Spleen (tissue), 11 donors: Measurements from ENCODE around the gene TCF7. TPM values are rescaled to one million over a fixed set of nuclear protein-coding genes. Genes with fewer than 3 reads are reported as not detected.

Source experiments
- DNase-seq: peaks from one replicate; pipeline ENCODE4 v3.0.0-alpha.2; 2020
- H3K27ac ChIP-seq, 8 donors: fragments of 200-600 bp; sonication (generic) in 7 of 8; 1 replicate in 4 of 8; 2 replicates in 4 of 8; pipeline versions ENCODE4 v1.5.0 to v1.8.0; 2016 to 2021; ENCODE audit warnings: inconsistent platforms in 4 of 8, mild to moderate bottlenecking in 4 of 8, moderate library complexity in 1 of 8
- H3K27me3 ChIP-seq, 7 donors: fragments of 200-600 bp; sonication (generic) in 6 of 7; replicated peaks in 1 of 7; 1 replicate in 4 of 7; 2 replicates in 3 of 7; pipeline versions ENCODE4 v1.5.0 to v1.8.0; 2016 to 2021; ENCODE audit warnings: inconsistent platforms in 3 of 7, mild to moderate bottlenecking in 1 of 7
- H3K36me3 ChIP-seq, 6 donors: fragments of 200-600 bp; sonication (generic) in 5 of 6; 1 replicate in 4 of 6; 2 replicates in 2 of 6; pipeline versions ENCODE4 v1.5.0 to v1.8.0; 2016 to 2021; ENCODE audit warnings: inconsistent platforms in 2 of 6
- H3K4me1 ChIP-seq, 6 donors: fragments of 200-600 bp; sonication (generic) in 5 of 6; 1 replicate in 3 of 6; 2 replicates in 3 of 6; pipeline versions ENCODE4 v1.5.0 to v1.8.0; 2016 to 2021; ENCODE audit warnings: inconsistent platforms in 3 of 6
- H3K4me3 ChIP-seq, 8 donors: fragments of 200-600 bp; sonication (generic) in 7 of 8; 1 replicate in 4 of 8; 2 replicates in 4 of 8; pipeline versions ENCODE4 v1.5.0 to v1.8.0; 2016 to 2021; ENCODE audit warnings: inconsistent platforms in 4 of 8, mild to moderate bottlenecking in 4 of 8, moderate library complexity in 2 of 8
- H3K9me3 ChIP-seq, 8 donors: fragments of 200-600 bp; sonication (generic) in 7 of 8; 1 replicate in 4 of 8; 2 replicates in 4 of 8; pipeline versions ENCODE4 v1.5.0 to v1.8.0; 2016 to 2021; ENCODE audit warnings: inconsistent platforms in 4 of 8
- POLR2A ChIP-seq, 3 donors: fragments of 450-650 bp; IDR thresholded peaks; one replicate each; pipeline ENCODE4 v1.5.1; 2017; ENCODE audit warnings: antibody characterized with exemption in 3 of 3, mild to moderate bottlenecking in 1 of 3
- POLR2AphosphoS5 ChIP-seq, 3 donors: sonication (generic); formaldehyde crosslinking; IDR thresholded peaks; one replicate each; pipeline ENCODE4 v1.5.1; 2017; ENCODE audit warnings: antibody characterized with exemption in 3 of 3
- WGBS, 5 donors: extraction: QIAGEN DNeasy Blood & Tissue Kit in 3 of 5; methylation state at CpG; one replicate each; pipeline versions ENCODE4 v1.1.5 to v1.1.7; 2013 to 2018; 5-methylcytosine and 5-hydroxymethylcytosine counted together
- intact Hi-C: fragments of 100-400 bp; cut with DNase I; formaldehyde crosslinking; loops from one replicate; pipeline ENCODE4 v1.15.0; 2023; ENCODE audit warnings: low total_unique reads
- polyA plus RNA-seq, 3 donors: library from polyadenylated mRNA; stranded (reverse); fragments of 200-250 nt; gene quantifications; one replicate each; pipeline ENCODE4 v1.2.1, GENCODE V29; 2013
- total RNA-seq, 7 donors: library from RNA; depleted of rRNA in 3 of 7; stranded (reverse); fragments of >200 nt in 3 of 7; fragmentation: NEBNext Ultra II Directional in 4 of 7; extraction: Animal tissue kit (Norgen Biotek cat#: 25700) in 4 of 7; gene quantifications; one replicate each; pipeline versions ENCODE4 v1.1.0 to v1.2.1, GENCODE V29; 2016 to 2021
- TF ChIP-seq, protein P1 (sequence below), 11 experiments: fragments of 200-600 bp in 7 of 11; fragments of 450-650 bp in 4 of 11; sonication (generic) in 4 of 11; IDR thresholded peaks in 8 of 11; conservative IDR thresholded peaks in 3 of 11; 1 replicate in 7 of 11; 2 replicates in 4 of 11; pipeline versions ENCODE4 v1.4.0 to v1.8.0; 2016 to 2021; ENCODE audit warnings: antibody characterized with exemption in 11 of 11, inconsistent platforms in 4 of 11, mild to moderate bottlenecking in 1 of 11
- donor health status: healthy with polysubstance abuse.
- donor health status: DM: no; HTN: no; CAD: no; lungs with moderate emphysema.
- donor health status: DM: no; HTN: no; CAD: no.
- donor health status: Bipolar disorder and iron deficiency.
- donor health status: healthy.
- donor health status: DM: no; HTN: no; CAD: no.
- donor health status: DM: yes; HTN: yes; CAD: no.

The TCF7 gene
- total and polyA plus RNA-seq, 10 donors = 13.7 to 88.3 (median 36.8) TPM

- peaks cover 4 to 91% (median 54%) of the 10 kb centered on the region in 6 donors for H3K4me1 ChIP-seq
- H3K4me3 ChIP-seq = peak overlapping the region in 6 of 8 donors; percentile 6 to 91 (median 20)
- no peaks in the 10 kb centered on the region for H3K9me3 ChIP-seq
- DNase-seq = peak; percentile 80
- WGBS, 5 donors = 70 to 77% (median 73%) methylated on average over 6 to 12 of the region's 12 CpGs
- H3K27ac ChIP-seq = peak overlapping the region in 5 of 8 donors; percentile 10 to 88 (median 80)
- intact Hi-C loops = no loop called here
- peaks cover 0 to 16% (median 0%) of the 10 kb centered on the region in 7 donors for H3K27me3 ChIP-seq
- TF ChIP-seq POLR2AphosphoS5 (IDR thresholded peaks at IDR 0.05) = peak in 2 of 3 donors; percentile 46 to 58
- TF ChIP-seq, protein P1, sequence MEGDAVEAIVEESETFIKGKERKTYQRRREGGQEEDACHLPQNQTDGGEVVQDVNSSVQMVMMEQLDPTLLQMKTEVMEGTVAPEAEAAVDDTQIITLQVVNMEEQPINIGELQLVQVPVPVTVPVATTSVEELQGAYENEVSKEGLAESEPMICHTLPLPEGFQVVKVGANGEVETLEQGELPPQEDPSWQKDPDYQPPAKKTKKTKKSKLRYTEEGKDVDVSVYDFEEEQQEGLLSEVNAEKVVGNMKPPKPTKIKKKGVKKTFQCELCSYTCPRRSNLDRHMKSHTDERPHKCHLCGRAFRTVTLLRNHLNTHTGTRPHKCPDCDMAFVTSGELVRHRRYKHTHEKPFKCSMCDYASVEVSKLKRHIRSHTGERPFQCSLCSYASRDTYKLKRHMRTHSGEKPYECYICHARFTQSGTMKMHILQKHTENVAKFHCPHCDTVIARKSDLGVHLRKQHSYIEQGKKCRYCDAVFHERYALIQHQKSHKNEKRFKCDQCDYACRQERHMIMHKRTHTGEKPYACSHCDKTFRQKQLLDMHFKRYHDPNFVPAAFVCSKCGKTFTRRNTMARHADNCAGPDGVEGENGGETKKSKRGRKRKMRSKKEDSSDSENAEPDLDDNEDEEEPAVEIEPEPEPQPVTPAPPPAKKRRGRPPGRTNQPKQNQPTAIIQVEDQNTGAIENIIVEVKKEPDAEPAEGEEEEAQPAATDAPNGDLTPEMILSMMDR (IDR thresholded peaks at IDR 0.05 in 8 of 11, conservative IDR thresholded peaks at IDR 0.05 in 3 of 11) = no peak
- peaks cover 0 to 15% (median 0%) of the 10 kb centered on the region in 6 donors for H3K36me3 ChIP-seq
Observed at GRCh38 chr5:134119720-134120119, 5.2 kb downstream of the TCF7 start.

GRCh38 chr5:134120386-134121138 lies 6.1 kb downstream of the TCF7 start:
- Histone ChIP-seq H3K9me3 (no peaks in the 10 kb centered on the region), H3K27ac (peak overlapping the region in 6 of 8 donors; percentile 41 to 88 (median 63)), H3K4me1 (peaks cover 4 to 94% (median 58%) of the 10 kb centered on the region in 6 donors), H3K36me3 (peaks cover 0 to 15% (median 0%) of the 10 kb centered on the region in 6 donors), H3K27me3 (peaks cover 0 to 8% (median 0%) of the 10 kb centered on the region in 7 donors), H3K4me3 (peak overlapping the region in 3 of 8 donors; percentile 22 to 91 (median 75))
- intact Hi-C loops = no loop called here
- TF ChIP-seq, protein P1 (IDR thresholded peaks at IDR 0.05 in 8 of 11, conservative IDR thresholded peaks at IDR 0.05 in 3 of 11) = no peak
- peak in 1 of 3 donors; percentile 60 for TF ChIP-seq POLR2AphosphoS5 (IDR thresholded peaks at IDR 0.05)
- no peak for TF ChIP-seq POLR2A (IDR thresholded peaks at IDR 0.05)
- 82 to 89% (median 86%) methylated on average over 16 to 17 of the region's 17 CpGs for WGBS, 5 donors
- no peak for DNase-seq

DNA sequence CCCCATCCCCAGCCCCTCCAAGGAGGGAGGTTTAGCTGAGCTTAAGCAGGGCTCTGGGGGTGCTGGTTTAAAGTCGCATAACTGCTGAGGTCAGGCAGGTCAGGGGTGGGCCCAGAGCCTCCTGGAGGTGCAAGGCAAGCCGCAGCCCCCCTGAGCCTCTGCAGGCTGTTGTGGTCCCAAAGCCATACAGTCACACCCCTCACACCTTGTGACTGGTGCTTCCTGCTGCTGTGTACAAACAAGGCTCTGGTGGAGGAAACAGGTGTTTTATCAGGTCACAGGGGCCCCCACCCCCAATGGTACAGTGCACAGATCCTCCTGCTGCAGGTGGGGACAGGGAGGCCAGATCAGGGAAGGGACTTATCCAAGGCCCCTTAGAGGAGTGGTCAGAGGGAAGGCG lies 8.0 kb downstream of the TCF7 start:
- H3K9me3 ChIP-seq = no peaks in the 10 kb centered on the region
- intact Hi-C loops = no loop called here
- H3K4me1 ChIP-seq = peaks cover 9 to 97% (median 71%) of the 10 kb centered on the region in 6 donors
- peak overlapping the region in 3 of 8 donors; percentile 11 to 51 (median 25) for H3K4me3 ChIP-seq
- 43 to 64% (median 57%) methylated on average over 1 to 3 of the region's 3 CpGs for WGBS, 5 donors
- DNase-seq = peak; percentile 88
- H3K27ac ChIP-seq = peak overlapping the region in 7 of 8 donors; percentile 39 to 88 (median 78)
- H3K27me3 ChIP-seq = no peaks in the 10 kb centered on the region
- TF ChIP-seq POLR2AphosphoS5 (IDR thresholded peaks at IDR 0.05) (peak; percentile 66 to 85 (median 72)), POLR2A (IDR thresholded peaks at IDR 0.05) (no peak)
- peaks cover 0 to 15% (median 0%) of the 10 kb centered on the region in 6 donors for H3K36me3 ChIP-seq

GRCh38 chr5:134123360-134123759 lies 8.9 kb downstream of the TCF7 start:
- intact Hi-C loops = no loop called here
- no peaks in the 10 kb centered on the region for H3K27me3 ChIP-seq
- WGBS, 5 donors = 77 to 91% (median 84%) methylated on average over 6 of the region's 6 CpGs
- peaks cover 14 to 99% (median 74%) of the 10 kb centered on the region in 6 donors for H3K4me1 ChIP-seq
- H3K27ac ChIP-seq = peak overlapping the region in 7 of 8 donors; percentile 39 to 88 (median 78)
- H3K36me3 ChIP-seq = peaks cover 0 to 15% (median 0%) of the 10 kb centered on the region in 6 donors
- peak in 1 of 3 donors; percentile 41 for TF ChIP-seq POLR2AphosphoS5 (IDR thresholded peaks at IDR 0.05)
- TF ChIP-seq POLR2A (IDR thresholded peaks at IDR 0.05) = no peak
- peak overlapping the region in 2 of 8 donors; percentile 25 to 51 for H3K4me3 ChIP-seq
- no peaks in the 10 kb centered on the region for H3K9me3 ChIP-seq
- no peak for DNase-seq
